ENCODE results near the gene PIK3R2. TPM values are rescaled to one million over a fixed set of nuclear protein-coding genes. Genes with fewer than 3 reads are reported as not detected.

PIK3R2 gene

DNA sequence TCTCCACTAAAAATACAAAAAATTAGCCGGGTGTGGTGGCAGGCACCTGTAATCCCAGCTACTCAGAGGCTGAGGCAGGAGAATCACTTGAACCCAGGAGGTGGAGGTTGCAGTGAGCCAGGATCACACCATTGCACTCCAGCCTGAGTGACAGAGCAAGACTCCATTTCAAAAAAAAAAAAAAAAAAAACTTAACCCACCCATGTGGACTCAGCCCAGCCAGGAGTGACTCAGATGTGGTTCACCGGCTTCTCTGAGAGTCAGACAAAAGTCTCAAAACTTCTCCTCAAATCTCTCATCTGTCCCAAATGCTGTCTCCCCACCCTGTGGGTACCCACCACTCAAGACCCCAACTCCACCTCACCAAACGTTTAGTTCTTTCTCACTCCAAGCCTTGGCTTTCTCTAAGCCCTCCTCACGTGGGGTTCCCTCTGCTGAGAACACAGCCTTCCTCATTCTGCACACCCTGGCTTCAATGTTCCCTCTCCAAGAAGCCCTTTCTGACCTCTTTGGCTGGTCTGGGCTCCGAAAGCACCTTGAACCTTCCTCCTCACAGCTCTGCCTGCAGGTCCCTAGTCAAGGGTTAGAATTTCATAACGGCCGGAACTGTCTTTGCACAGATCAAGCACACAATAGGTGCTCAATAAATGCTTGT, 61.9 kb downstream of the PIK3R2 start:
- H3K9ac ChIP-seq (ENCODE audit: low read depth, low read length), result no peak overlapping the region
- H3K4me3 ChIP-seq (ENCODE audit: low read length), result no peak overlapping the region
- H3K36me3 ChIP-seq (ENCODE audit: insufficient read depth, low read length), result no peaks in the 10 kb centered on the region

DNA sequence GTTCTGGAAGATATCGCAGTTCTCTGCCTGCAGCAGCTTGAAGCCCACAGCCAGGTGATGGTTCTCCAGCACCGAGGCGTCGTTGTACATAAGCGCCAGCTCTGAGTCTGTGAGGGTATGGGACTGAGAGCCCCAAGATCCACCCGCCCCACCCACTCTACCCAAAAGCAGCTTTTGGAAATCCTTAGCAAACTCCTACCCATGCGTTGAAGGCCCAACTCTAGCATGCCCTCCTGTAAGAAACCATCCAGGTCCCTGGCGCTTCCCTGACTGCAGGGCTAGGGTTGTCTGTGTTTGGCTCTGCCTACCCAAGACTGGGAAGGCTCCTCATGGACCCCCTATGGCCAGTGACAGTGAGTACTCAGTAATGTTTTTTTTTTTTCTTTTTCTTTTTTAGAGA, 63.8 kb downstream of the PIK3R2 start:
- peaks cover 5% of the 10 kb centered on the region for H3K4me1 ChIP-seq (ENCODE audit: control insufficient read depth, insufficient read depth, low read length)
- no peak overlapping the region for H3K4me2 ChIP-seq (ENCODE audit: low read length)
- H3K27me3 ChIP-seq (ENCODE audit: control insufficient read depth, insufficient read depth, low read length), result peaks cover 1% of the 10 kb centered on the region
- no peak overlapping the region for H3K9ac ChIP-seq (ENCODE audit: low read depth, low read length)
- no peaks in the 10 kb centered on the region for H3K36me3 ChIP-seq (ENCODE audit: insufficient read depth, low read length)
- no peaks in the 10 kb centered on the region for H3K9me3 ChIP-seq (replicated peaks; ENCODE audit: low read length)
- no peak overlapping the region for H3K4me3 ChIP-seq (ENCODE audit: low read length)

More for the DNA sequence above, 61.9 kb downstream of the PIK3R2 start:
- Histone ChIP-seq H3K4me1 (ENCODE audit: control insufficient read depth, insufficient read depth, low read length) (peaks cover 5% of the 10 kb centered on the region), H3K9me3 (replicated peaks; ENCODE audit: low read length) (no peaks in the 10 kb centered on the region), H3K27me3 (ENCODE audit: control insufficient read depth, insufficient read depth, low read length) (no peaks in the 10 kb centered on the region), H3K4me2 (ENCODE audit: low read length) (peak overlapping the region; percentile 63)

DNA sequence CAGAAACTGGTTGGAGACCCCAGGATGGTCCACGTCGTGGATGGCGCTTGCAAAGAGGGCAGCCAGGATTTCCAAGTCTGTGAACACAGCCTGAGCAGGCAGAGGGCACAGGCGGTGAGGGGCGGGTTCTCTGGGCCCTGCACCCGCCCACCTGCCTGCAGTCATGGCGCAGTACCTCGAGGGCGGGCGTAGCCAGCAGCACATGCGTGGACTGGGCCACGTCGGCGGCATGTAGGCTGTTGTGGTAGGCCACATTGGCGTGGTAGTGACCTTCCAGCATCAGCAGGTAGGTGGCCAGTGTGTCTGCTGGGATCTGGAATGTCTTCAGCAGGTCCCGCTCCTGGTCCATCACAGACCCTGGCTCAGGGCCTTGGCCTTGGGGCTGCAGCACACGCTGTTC, 65.2 kb downstream of the PIK3R2 start:
- Histone ChIP-seq H3K4me3 (ENCODE audit: low read length) (no peak overlapping the region), H3K9me3 (replicated peaks; ENCODE audit: low read length) (no peaks in the 10 kb centered on the region), H3K9ac (ENCODE audit: low read depth, low read length) (no peak overlapping the region), H3K27me3 (ENCODE audit: control insufficient read depth, insufficient read depth, low read length) (peaks cover 7% of the 10 kb centered on the region), H3K4me1 (ENCODE audit: control insufficient read depth, insufficient read depth, low read length) (peaks cover 5% of the 10 kb centered on the region), H3K4me2 (ENCODE audit: low read length) (no peak overlapping the region), H3K36me3 (ENCODE audit: insufficient read depth, low read length) (no peaks in the 10 kb centered on the region)

- Histone ChIP-seq H3K4me2 (ENCODE audit: low read length) (no peak overlapping the region), H3K36me3 (ENCODE audit: insufficient read depth, low read length) (no peaks in the 10 kb centered on the region), H3K4me1 (ENCODE audit: control insufficient read depth, insufficient read depth, low read length) (peaks cover 5% of the 10 kb centered on the region), H3K27me3 (ENCODE audit: control insufficient read depth, insufficient read depth, low read length) (peaks cover 7% of the 10 kb centered on the region), H3K9ac (ENCODE audit: low read depth, low read length) (no peak overlapping the region), H3K9me3 (replicated peaks; ENCODE audit: low read length) (no peaks in the 10 kb centered on the region), H3K4me3 (ENCODE audit: low read length) (no peak overlapping the region)
Observed at GRCh38 chr19:18218600-18218999, 65.6 kb downstream of the PIK3R2 start.

Small RNA genes within 50 kb of the gene (small RNA-seq; reads per million reads assigned to genes)
- not detected for gene IFI30

Data from skeletal muscle satellite cell (primary cell).